ENCODE data around the gene P2RY11.

The P2RY11 gene

DNA sequence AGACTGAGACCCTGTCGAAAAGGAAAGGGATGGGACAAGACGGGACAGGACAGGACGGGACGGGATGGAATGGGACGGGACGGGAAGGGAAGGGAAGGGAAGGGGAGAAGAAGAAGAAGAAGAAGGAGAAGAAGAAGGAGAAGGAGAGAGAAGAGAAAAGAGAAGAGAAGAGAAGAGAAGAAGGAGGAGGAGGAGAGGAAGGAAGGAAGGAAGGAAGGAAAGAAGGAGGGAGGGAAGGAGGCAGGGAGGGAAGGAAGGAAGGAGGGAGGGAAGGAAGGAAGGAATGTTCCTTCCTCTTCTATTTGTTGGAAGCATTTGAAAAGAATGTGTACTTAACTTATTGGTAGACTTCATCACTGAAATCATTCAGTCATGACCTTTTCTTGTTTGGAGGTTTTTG lies 35.0 kb upstream of the P2RY11 start:
- DNase-seq (ENCODE audit: low read depth, low spot score) = no peak
- TF ChIP-seq CTCF (IDR thresholded peaks at IDR 0.05; ENCODE audit: insufficient read depth, low read length, missing control alignments) = no peak
- no peak overlapping the region for H3K4me3 ChIP-seq (ENCODE audit: low read depth, low read length)
- CTCF ChIA-PET = no interaction called here
- POLR2A ChIA-PET = no interaction called here

DNA sequence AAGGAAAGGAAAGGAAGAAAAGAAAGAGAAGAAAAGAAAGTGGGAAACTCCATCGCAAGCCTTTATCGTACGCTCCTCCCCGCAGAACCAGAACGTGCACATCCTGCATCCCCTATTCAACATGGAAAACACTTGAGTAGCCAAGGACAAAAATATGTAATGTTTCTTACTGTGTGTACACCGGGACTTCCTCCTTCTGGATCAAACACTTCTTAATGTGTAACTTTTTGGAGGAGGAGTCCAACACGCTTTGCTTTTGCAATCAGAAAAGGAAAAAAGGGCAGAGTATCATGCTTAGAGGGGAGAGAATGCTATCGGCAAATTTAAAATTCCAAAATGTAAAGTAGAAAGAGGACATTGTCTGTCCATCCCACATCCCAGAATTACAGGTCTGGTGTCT lies 33.2 kb upstream of the P2RY11 start:
- POLR2A ChIA-PET = no interaction called here
- no peak for TF ChIP-seq CTCF (IDR thresholded peaks at IDR 0.05; ENCODE audit: insufficient read depth, low read length, missing control alignments)
- CTCF ChIA-PET = no interaction called here
- no peak for DNase-seq (ENCODE audit: low read depth, low spot score)
- no peak overlapping the region for H3K4me3 ChIP-seq (ENCODE audit: low read depth, low read length)

DNA sequence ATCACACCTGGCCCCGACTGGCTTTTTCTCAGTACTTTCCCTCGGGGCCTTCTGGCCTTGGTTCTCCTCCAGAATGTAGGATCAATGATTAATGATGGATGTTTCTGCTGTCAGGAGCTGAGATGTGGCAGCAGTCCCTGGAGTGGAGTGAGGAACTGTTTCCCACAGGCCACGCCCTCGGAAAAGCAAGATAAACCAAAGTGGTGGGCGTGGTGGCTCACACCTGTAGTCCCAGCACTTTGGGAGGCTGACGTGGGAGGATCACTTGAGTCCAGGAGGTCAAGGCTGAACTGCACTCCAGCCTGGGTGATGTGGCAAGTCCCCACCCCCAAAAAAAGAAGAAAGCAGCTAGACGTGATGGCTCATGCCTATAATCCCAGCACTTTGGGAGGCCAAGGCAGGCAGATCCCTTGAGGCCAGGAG lies 32.5 kb upstream of the P2RY11 start:
- POLR2A ChIA-PET = no interaction called here
- CTCF ChIA-PET = interaction anchor here (1.3 kb wide), 1 partner anchor 146 kb away, joined by 3 read pairs; no protein-coding TSS in a partner anchor
- no peak overlapping the region for H3K4me3 ChIP-seq (ENCODE audit: low read depth, low read length)
- no peak for TF ChIP-seq CTCF (IDR thresholded peaks at IDR 0.05; ENCODE audit: insufficient read depth, low read length, missing control alignments)
- DNase-seq (ENCODE audit: low read depth, low spot score) = no peak

DNA sequence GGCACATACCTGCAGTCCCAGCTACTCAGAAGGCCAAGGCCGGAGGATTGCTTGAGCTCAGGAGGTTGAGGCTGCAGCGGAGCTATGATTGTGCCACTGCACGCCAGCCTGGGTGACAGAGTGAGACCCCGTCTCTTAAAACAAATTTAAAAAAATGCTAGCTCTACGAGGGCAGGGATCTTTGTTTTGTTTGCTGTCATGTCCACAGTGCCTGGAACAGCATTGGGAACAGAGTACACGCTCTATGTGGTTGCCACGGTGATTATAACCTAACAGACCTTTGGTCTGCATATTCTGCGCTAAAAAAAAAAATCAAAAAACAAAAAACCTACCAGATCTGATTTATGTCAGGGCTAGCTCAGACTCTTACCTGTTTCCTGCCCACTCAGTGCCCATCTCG lies 27.6 kb upstream of the P2RY11 start:
- no peak for TF ChIP-seq CTCF (IDR thresholded peaks at IDR 0.05; ENCODE audit: insufficient read depth, low read length, missing control alignments)
- H3K4me3 ChIP-seq (ENCODE audit: low read depth, low read length) = no peak overlapping the region
- ChIA-PET POLR2A (no interaction called here), CTCF (interaction anchor here (0.8 to 1.3 kb wide), 5 partner anchors 13 to 303 kb away, joined by 3 to 4 read pairs (median 4); no protein-coding TSS in a partner anchor)
- DNase-seq (ENCODE audit: low read depth, low spot score) = no peak

DNA sequence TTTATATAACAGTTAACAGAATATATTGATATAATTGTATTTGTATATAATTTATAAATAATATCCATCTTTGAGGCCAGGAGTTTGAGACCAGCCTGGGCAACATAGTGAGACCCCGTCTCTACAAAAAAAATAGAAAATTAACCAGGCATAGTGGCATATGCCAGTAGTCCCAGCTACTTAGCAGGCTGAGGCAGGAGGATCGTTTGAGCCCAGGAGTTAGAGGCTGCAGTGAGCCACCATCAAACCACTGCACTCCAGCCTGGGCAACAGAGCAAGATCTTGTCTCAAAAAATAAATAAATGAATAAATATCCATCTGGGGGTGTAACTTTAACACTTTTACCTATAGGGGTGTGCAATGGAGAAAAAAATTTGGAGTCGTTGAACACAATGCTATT lies 26.7 kb upstream of the P2RY11 start:
- CTCF ChIA-PET = interaction anchor here (0.8 to 1.2 kb wide), 2 partner anchors 57 to 165 kb away, joined by 4 read pairs; no protein-coding TSS in a partner anchor
- TF ChIP-seq CTCF (IDR thresholded peaks at IDR 0.05; ENCODE audit: insufficient read depth, low read length, missing control alignments) = no peak
- no peak for DNase-seq (ENCODE audit: low read depth, low spot score)
- no peak overlapping the region for H3K4me3 ChIP-seq (ENCODE audit: low read depth, low read length)
- POLR2A ChIA-PET = no interaction called here

GRCh38 chr19:10085641-10086590 lies 25.6 kb upstream of the P2RY11 start, which contains the start of gene SHFL:
Gene SHFL, plus strand, starts transcription at chr19:10086317. Its CDS starts 111 bp downstream, at chr19:10086428.
- TF ChIP-seq CTCF (IDR thresholded peaks at IDR 0.05; ENCODE audit: insufficient read depth, low read length, missing control alignments) = no peak
- POLR2A ChIA-PET = no interaction called here
- H3K4me3 ChIP-seq (ENCODE audit: low read depth, low read length) = peak within 1 kb of the TSS; percentile 89
- DNase-seq (ENCODE audit: low read depth, low spot score) = no peak
- CTCF ChIA-PET = interaction anchor here (0.9 kb wide), 1 partner anchor 143 kb away, joined by 3 read pairs; no protein-coding TSS in a partner anchor
